ENCODE results near the gene SLC25A38. TPM values are rescaled to one million over a fixed set of nuclear protein-coding genes. Genes with fewer than 3 reads are reported as not detected.
A peak's percentile ranks its signal among the peaks of the same experiment; 100 is the strongest.

Gene SLC25A38
- total RNA-seq, 2 experiments from 2014 or later: 43.2 to 44.7 TPM

DNA sequence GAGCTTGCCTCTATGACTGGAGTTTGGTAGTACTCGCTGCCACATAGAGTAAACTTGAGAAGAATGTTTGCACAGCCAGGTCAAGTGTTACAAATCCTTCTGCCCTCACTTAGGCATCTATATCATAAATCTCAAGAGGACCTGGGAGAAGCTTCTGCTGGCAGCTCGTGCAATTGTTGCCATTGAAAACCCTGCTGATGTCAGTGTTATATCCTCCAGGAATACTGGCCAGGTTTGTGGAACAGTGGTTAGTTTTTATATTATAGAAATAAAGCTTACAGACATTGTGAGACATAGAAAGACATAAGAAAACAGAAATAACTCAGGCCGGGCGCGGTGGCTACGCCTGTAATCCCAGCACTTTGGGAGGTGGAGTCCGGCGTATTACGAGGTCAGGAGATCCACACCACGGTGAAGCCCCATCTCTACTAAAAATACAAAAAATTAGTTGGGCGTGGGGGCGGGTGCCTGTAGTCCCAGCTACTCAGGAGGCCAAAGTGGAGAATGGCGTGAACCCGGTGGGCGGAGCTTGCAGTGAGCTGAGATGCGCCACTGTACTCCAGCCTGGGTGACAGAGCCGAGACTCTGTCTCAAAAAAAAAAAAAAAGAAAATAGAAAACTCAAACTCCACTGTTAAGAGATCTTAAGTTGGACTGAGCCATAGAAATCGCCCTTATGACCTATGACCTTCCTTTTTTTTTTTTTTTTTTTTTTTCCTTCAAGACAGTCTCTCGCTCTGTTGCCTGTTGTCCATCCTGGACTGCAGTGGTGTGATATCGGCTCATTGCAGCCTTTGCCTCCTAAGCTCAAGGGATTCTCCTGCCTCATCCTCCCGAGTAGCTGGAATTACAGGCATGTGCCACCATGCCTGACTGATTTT lies 25.6 kb downstream of the SLC25A38 start:
- peaks cover 38% of the 10 kb centered on the region for H3K4me1 ChIP-seq (ENCODE audit: insufficient read depth, low read length)
- peak overlapping the region in 1 of 2 donors; percentile 88 for H3K27ac ChIP-seq (ENCODE audit: low read depth in 1 of 2, low read length in 2 of 2)
- ChIA-PET CTCF (interaction anchor here (1.6 to 3.0 kb wide), 2 partner anchors 31 to 887 kb away, joined by 3 to 12 read pairs; no protein-coding TSS in a partner anchor), POLR2A (interaction anchor here (0.6 to 3.4 kb wide), 3 partner anchors 15 to 233 kb away, joined by 3 to 34 read pairs (median 3); no protein-coding TSS in a partner anchor)
- Mint-ChIP-seq H3K4me1 (ENCODE audit: low read depth) (peaks cover 48% of the 10 kb centered on the region), H3K36me3 (ENCODE audit: low read depth) (peaks cover 73% of the 10 kb centered on the region), H3K27ac (peak overlapping the region; percentile 88), H3K27me3 (no peaks in the 10 kb centered on the region), H3K4me3 (peak overlapping the region; percentile 86), H3K9me3 (no peaks in the 10 kb centered on the region)
- TF ChIP-seq, protein P1, sequence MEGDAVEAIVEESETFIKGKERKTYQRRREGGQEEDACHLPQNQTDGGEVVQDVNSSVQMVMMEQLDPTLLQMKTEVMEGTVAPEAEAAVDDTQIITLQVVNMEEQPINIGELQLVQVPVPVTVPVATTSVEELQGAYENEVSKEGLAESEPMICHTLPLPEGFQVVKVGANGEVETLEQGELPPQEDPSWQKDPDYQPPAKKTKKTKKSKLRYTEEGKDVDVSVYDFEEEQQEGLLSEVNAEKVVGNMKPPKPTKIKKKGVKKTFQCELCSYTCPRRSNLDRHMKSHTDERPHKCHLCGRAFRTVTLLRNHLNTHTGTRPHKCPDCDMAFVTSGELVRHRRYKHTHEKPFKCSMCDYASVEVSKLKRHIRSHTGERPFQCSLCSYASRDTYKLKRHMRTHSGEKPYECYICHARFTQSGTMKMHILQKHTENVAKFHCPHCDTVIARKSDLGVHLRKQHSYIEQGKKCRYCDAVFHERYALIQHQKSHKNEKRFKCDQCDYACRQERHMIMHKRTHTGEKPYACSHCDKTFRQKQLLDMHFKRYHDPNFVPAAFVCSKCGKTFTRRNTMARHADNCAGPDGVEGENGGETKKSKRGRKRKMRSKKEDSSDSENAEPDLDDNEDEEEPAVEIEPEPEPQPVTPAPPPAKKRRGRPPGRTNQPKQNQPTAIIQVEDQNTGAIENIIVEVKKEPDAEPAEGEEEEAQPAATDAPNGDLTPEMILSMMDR (IDR thresholded peaks at IDR 0.05): no peak
- intact Hi-C loops (cut with DNase I, micrococcal nuclease): loop anchor here in 1 of 2 experiments (5.0 to 10.0 kb wide), 7 partner anchors 39 to 1796 kb away; partner anchors contain the start of genes ACAA1 and MYD88
- H3K27me3 ChIP-seq (ENCODE audit: control insufficient read depth in 1 of 2, insufficient read depth in 2 of 2, low read length in 2 of 2): no peaks in the 10 kb centered on the region
- no peaks in the 10 kb centered on the region for H3K9me3 ChIP-seq (ENCODE audit: control insufficient read depth in 1 of 2, insufficient read depth in 1 of 2, low read length in 2 of 2)
- no peak for ATAC-seq (ENCODE audit: poor library complexity)
- H3K4me3 ChIP-seq (ENCODE audit: low read length): no peak overlapping the region
- DNase-seq: peak in 4 of 14 experiments; percentile 29 to 40 (median 37)
- peaks cover 60% of the 10 kb centered on the region for H3K36me3 ChIP-seq (ENCODE audit: insufficient read depth, low read length)

DNA sequence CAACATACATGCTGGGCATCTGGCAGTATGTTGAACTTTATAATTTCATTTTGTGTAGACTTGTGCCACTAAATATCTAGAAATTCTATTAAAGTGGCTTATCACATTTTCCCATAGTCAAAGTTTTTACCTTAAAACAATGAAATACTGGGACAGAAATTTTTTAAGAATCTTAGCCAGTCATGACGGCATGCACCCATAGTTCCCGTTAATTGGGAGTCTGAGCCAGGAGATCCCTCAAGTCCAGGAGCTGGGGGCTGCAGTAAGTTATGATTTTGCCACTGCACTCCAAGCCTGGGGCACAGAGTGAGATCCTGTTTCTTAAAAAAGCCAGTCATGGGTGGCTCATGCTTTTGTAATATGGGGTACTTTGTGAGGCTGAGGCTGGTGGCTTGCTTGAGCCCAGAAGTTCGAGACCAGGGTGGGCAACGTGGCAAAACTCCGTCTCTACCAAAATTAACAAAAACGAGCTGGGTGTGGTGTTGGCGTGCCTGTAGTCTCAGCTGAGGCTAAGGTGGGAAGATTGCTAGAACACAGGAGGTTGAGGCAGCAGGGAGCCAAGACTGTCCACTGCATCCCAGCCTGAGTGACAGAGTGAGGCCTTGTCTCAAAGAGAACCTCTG lies 26.5 kb downstream of the SLC25A38 start:
- Histone ChIP-seq H3K4me1 (ENCODE audit: insufficient read depth, low read length) (peaks cover 38% of the 10 kb centered on the region), H3K4me3 (ENCODE audit: low read length) (no peak overlapping the region), H3K27me3 (ENCODE audit: control insufficient read depth in 1 of 2, insufficient read depth in 2 of 2, low read length in 2 of 2) (no peaks in the 10 kb centered on the region), H3K9me3 (ENCODE audit: control insufficient read depth in 1 of 2, insufficient read depth in 1 of 2, low read length in 2 of 2) (no peaks in the 10 kb centered on the region), H3K27ac (ENCODE audit: low read depth in 1 of 2, low read length in 2 of 2) (peak overlapping the region in 1 of 2 donors; percentile 10), H3K36me3 (ENCODE audit: insufficient read depth, low read length) (peaks cover 69% of the 10 kb centered on the region)
- Mint-ChIP-seq H3K27me3 (no peaks in the 10 kb centered on the region), H3K27ac (peak overlapping the region; percentile 55), H3K36me3 (ENCODE audit: low read depth) (peaks cover 82% of the 10 kb centered on the region), H3K4me1 (ENCODE audit: low read depth) (peaks cover 48% of the 10 kb centered on the region), H3K9me3 (no peaks in the 10 kb centered on the region), H3K4me3 (peak overlapping the region; percentile 86)
- DNase-seq (no peak), ATAC-seq (ENCODE audit: poor library complexity) (no peak)
- TF ChIP-seq, protein P1 (IDR thresholded peaks at IDR 0.05): no peak
- CTCF ChIA-PET: no interaction called here
- intact Hi-C loops (cut with DNase I, micrococcal nuclease): loop anchor here in 1 of 2 experiments (5.0 to 10.0 kb wide), 7 partner anchors 38 to 1795 kb away; partner anchors contain the start of genes ACAA1 and MYD88
- POLR2A ChIA-PET: no interaction called here

DNA sequence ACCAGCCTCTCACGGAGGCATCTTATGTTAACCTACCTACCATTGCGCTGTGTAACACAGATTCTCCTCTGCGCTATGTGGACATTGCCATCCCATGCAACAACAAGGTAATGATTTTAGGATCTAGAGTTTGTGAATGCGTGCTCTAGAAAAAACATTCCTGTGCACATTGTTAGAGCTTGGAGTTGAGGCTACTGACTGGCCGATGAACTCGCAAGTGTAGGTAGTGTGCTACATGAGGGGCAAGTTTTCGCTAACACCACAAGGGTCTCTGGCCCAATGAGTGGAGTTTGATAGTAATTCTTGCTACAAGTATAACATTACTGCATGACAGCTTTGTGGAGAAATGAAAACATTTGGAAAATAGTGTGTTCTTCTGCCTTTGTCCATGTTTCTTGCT lies 27.7 kb downstream of the SLC25A38 start:
- H3K4me3 Mint-ChIP-seq: no peak overlapping the region
- no peaks in the 10 kb centered on the region for H3K9me3 Mint-ChIP-seq
- no peak overlapping the region for H3K4me3 ChIP-seq (ENCODE audit: low read length)
- TF ChIP-seq, protein P1 (IDR thresholded peaks at IDR 0.05): no peak
- DNase-seq: no peak
- H3K4me1 Mint-ChIP-seq (ENCODE audit: low read depth): peaks cover 48% of the 10 kb centered on the region
- intact Hi-C loops (cut with DNase I, micrococcal nuclease): no loop called here
- POLR2A ChIA-PET: interaction anchor here (1.3 kb wide), 1 partner anchor 27 kb away, joined by 4 read pairs; no protein-coding TSS in a partner anchor
- H3K36me3 ChIP-seq (ENCODE audit: insufficient read depth, low read length): peaks cover 69% of the 10 kb centered on the region
- no peaks in the 10 kb centered on the region for H3K27me3 Mint-ChIP-seq
- H3K27me3 ChIP-seq (ENCODE audit: control insufficient read depth in 1 of 2, insufficient read depth in 2 of 2, low read length in 2 of 2): no peaks in the 10 kb centered on the region
- H3K4me1 ChIP-seq (ENCODE audit: insufficient read depth, low read length): peaks cover 32% of the 10 kb centered on the region
- H3K9me3 ChIP-seq (ENCODE audit: control insufficient read depth in 1 of 2, insufficient read depth in 1 of 2, low read length in 2 of 2): no peaks in the 10 kb centered on the region
- CTCF ChIA-PET: no interaction called here
- H3K27ac ChIP-seq (ENCODE audit: low read depth in 1 of 2, low read length in 2 of 2): no peak overlapping the region
- H3K36me3 Mint-ChIP-seq (ENCODE audit: low read depth): peaks cover 86% of the 10 kb centered on the region
- no peak for ATAC-seq (ENCODE audit: poor library complexity)
- H3K27ac Mint-ChIP-seq: peak overlapping the region; percentile 55

All from CD4-positive, alpha-beta T cell (primary cell).